OCI-LY1 (cell line): ENCODE results near the gene ADGRG1.

Source experiments
- H2AFZ ChIP-seq: fragments of 200-600 bp; sonication (generic), shearing (Covaris generic); 2 replicates; pipeline ENCODE4 v1.6.0; 2014; ENCODE audit warnings: antibody characterized with exemption, mild to moderate bottlenecking, low read length
- H3F3A ChIP-seq: fragments of 200-600 bp; sonication (generic), shearing (Covaris generic); 2 replicates; pipeline ENCODE4 v1.6.0; 2014; ENCODE audit warnings: mild to moderate bottlenecking, antibody characterized with exemption, low read length, moderate library complexity; ENCODE audit not compliant: insufficient read depth
- H3K27ac ChIP-seq: fragments of 200-600 bp; sonication (generic); 2 replicates; pipeline ENCODE4 v1.5.1; 2014; ENCODE audit warnings: low read length, mixed run types, mild to moderate bottlenecking, low read depth; ENCODE audit not compliant: poor library complexity, severe bottlenecking
- H3K27me3 ChIP-seq: fragments of 200-600 bp; sonication (generic); 2 replicates; pipeline ENCODE4 v1.6.0; 2014; ENCODE audit warnings: antibody characterized with exemption, mild to moderate bottlenecking, low read length, moderate library complexity; ENCODE audit not compliant: insufficient read depth
- H3K36me3 ChIP-seq: fragments of 200-600 bp; sonication (generic); 2 replicates; pipeline ENCODE4 v1.6.1; 2014; ENCODE audit warnings: mild to moderate bottlenecking, antibody characterized with exemption, low read length, moderate library complexity, mixed read lengths; ENCODE audit not compliant: insufficient read depth
- H3K4me1 ChIP-seq: fragments of 200-600 bp; sonication (generic); 2 replicates; pipeline ENCODE4 v1.5.1; 2014; ENCODE audit warnings: mild to moderate bottlenecking, low read length, moderate library complexity; ENCODE audit not compliant: insufficient read depth, severe bottlenecking
- H3K4me2 ChIP-seq: fragments of 200-600 bp; sonication (generic), shearing (Covaris generic); 2 replicates; pipeline ENCODE4 v1.6.1; 2014; ENCODE audit warnings: low read length
- H3K4me3 ChIP-seq: fragments of 200-600 bp; sonication (generic); 2 replicates; pipeline ENCODE4 v1.5.1; 2014; ENCODE audit warnings: low read length, low read depth, mild to moderate bottlenecking, mixed read lengths; ENCODE audit not compliant: poor library complexity, severe bottlenecking
- H3K79me2 ChIP-seq: fragments of 200-600 bp; shearing (Covaris generic); 2 replicates; pipeline ENCODE4 v1.6.1; 2016; ENCODE audit warnings: mixed run types, low read length, mixed read lengths; ENCODE audit not compliant: insufficient read depth
- H3K9ac ChIP-seq: fragments of 200-600 bp; sonication (generic), shearing (Covaris generic); 2 replicates; pipeline ENCODE4 v1.6.1; 2014; ENCODE audit warnings: mild to moderate bottlenecking, low read length, mixed read lengths
- H3K9me2 ChIP-seq: fragments of 200-600 bp; sonication (generic), shearing (Covaris generic); 2 replicates; pipeline ENCODE4 v1.6.1; 2014; ENCODE audit warnings: low read depth, mild to moderate bottlenecking, low read length, mixed read lengths
- H3K9me3 ChIP-seq: fragments of 200-600 bp; shearing (Covaris generic); 2 replicates; pipeline ENCODE4 v1.6.1; 2014; ENCODE audit warnings: low read length, mixed read lengths
- H4K20me1 ChIP-seq: fragments of 200-600 bp; sonication (generic), shearing (Covaris generic); 2 replicates; pipeline ENCODE4 v1.6.0; 2016; ENCODE audit warnings: mild to moderate bottlenecking, low read length; ENCODE audit not compliant: insufficient read depth
- EZH2 ChIP-seq: fragments of 200-600 bp; sonication (generic), shearing (Covaris generic); IDR thresholded peaks from 2 replicates; pipeline ENCODE4 v1.8.0; 2017; ENCODE audit warnings: borderline replicate concordance, mixed run types, mild to moderate bottlenecking, antibody characterized with exemption, low read length, moderate library complexity, mixed read lengths
- TF ChIP-seq, protein P1 (sequence below): fragments of 200-600 bp; sonication (generic), shearing (Covaris generic); IDR thresholded peaks from 2 replicates; pipeline ENCODE4 v1.5.1; 2017; ENCODE audit warnings: mild to moderate bottlenecking, antibody characterized with exemption, low read length, moderate library complexity, mixed read lengths

ADGRG1 gene

DNA sequence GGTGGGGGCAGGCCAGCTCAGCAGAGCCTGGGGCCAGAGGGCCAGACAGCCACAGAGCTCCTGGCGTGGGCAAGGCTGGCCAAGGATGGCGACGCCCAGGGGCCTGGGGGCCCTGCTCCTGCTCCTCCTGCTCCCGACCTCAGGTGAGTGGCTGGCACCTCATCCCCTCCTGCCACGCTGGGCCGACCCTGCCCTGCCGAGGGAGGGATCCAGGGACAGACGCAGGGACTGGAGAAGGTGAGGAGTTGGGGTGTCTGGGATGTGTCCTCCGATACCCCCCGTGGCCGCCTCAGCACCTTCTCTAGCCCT lies 39.8 kb downstream of the ADGRG1 start, which contains the start of gene ADGRG3:
TSS of gene ADGRG3 (plus strand) at position 44 of the 309 bp plus-strand sequence. CDS start at position 86, 42 bp downstream.
- Histone ChIP-seq H3K4me1 (no peaks in the 10 kb centered on the region), H3K9me3 (no peaks in the 10 kb centered on the region), H4K20me1 (no peaks in the 10 kb centered on the region), H3K9me2 (no peaks in the 10 kb centered on the region), H3K9ac (no peak within 1 kb of the TSS), H3K36me3 (no peaks in the 10 kb centered on the region), H3K4me3 (no peak within 1 kb of the TSS), H2AFZ (no peak within 1 kb of the TSS), H3K27me3 (no peaks in the 10 kb centered on the region), H3K27ac (no peak within 1 kb of the TSS), H3F3A (no peaks in the 10 kb centered on the region), H3K4me2 (no peak within 1 kb of the TSS), H3K79me2 (no peaks in the 10 kb centered on the region)
- TF ChIP-seq EZH2 = no peak
- TF ChIP-seq, protein P1, sequence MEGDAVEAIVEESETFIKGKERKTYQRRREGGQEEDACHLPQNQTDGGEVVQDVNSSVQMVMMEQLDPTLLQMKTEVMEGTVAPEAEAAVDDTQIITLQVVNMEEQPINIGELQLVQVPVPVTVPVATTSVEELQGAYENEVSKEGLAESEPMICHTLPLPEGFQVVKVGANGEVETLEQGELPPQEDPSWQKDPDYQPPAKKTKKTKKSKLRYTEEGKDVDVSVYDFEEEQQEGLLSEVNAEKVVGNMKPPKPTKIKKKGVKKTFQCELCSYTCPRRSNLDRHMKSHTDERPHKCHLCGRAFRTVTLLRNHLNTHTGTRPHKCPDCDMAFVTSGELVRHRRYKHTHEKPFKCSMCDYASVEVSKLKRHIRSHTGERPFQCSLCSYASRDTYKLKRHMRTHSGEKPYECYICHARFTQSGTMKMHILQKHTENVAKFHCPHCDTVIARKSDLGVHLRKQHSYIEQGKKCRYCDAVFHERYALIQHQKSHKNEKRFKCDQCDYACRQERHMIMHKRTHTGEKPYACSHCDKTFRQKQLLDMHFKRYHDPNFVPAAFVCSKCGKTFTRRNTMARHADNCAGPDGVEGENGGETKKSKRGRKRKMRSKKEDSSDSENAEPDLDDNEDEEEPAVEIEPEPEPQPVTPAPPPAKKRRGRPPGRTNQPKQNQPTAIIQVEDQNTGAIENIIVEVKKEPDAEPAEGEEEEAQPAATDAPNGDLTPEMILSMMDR = no peak

DNA sequence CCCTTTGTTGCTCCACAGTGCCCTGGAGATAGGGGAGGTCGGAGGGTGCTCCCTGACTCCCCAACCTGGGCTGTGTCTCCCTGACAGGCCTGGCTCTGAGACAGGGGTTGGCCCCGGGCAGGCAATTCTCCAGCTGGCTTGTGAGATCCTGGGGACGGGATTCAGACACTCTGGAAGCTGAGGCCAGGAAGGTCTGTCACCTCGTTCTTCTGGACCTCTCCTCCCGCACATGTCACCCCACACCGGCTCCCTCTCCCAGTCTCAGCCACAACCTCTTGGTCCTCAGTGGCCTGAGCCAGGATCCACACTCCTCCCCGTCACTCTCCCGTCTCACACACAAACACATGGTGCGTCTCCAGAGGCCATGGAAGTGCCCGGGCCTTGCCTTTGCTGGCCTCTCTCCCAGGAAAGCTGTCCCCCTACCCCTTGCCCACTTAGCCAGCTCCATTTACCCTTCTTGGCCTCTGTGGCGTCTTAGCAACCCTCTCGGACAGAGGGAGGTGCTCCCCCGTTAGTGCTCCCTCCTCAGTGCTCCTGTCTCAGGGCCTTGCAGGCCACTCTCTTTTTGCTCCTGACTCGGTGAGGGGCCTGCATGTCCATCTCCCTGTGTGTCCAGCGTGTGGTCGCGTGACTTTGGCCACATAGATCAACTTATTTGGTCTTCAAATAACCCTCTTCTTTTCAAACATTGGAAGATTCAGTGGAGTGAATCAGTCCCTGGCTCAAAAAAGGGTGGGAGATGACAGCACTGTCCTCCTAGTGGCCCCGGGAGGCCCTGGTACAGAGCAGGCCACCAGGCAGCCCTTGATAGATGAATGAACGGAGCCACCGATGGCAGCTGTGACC lies 40.4 kb downstream of the ADGRG1 start:
- Histone ChIP-seq H3K36me3 (no peaks in the 10 kb centered on the region), H3K27me3 (no peaks in the 10 kb centered on the region), H3K4me3 (no peak overlapping the region), H3K27ac (no peak overlapping the region), H3K4me2 (no peak overlapping the region), H3K79me2 (no peaks in the 10 kb centered on the region), H3K9me2 (no peaks in the 10 kb centered on the region), H3K9me3 (no peaks in the 10 kb centered on the region), H3K9ac (no peak overlapping the region), H3K4me1 (no peaks in the 10 kb centered on the region), H4K20me1 (no peaks in the 10 kb centered on the region), H3F3A (no peaks in the 10 kb centered on the region), H2AFZ (no peak overlapping the region)
- TF ChIP-seq EZH2 = no peak
- TF ChIP-seq, protein P1 = no peak

DNA sequence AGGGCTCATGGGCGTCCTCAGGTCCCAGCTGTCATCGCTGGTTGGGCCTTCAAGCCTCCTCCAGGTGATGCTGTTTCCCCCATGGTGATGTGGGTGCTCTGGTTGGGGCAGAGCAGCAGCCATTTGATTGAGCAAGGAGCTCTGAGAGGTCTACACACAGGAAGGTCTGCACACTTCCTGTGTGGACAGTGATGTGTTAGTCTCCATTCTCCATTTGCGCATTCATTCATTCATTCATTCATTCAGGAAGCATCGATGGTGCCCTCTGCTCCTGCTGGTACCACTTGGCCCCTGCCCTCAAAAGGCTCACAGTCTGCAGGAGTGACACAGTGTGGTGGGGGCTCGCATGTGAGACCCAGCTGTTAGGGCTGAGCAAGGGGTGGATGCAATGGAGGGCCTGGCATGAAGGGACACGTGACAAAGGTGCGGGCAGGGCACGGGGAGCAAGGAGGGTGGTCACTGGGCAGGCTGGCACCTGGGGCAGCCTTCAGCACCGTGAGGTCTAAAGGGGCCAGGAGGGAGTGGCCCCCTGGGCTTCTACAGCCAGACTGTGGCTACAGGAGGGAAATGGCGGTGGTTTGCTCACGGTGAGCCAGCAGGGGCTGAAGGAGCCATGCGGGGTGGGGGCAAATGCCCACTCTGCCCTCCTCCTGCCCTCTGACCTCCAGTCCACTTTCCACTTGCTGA lies 41.2 kb downstream of the ADGRG1 start:
- Histone ChIP-seq H3K27me3 (no peaks in the 10 kb centered on the region), H4K20me1 (no peaks in the 10 kb centered on the region), H3K4me3 (no peak overlapping the region), H3K4me2 (no peak overlapping the region), H3K4me1 (no peaks in the 10 kb centered on the region), H3K36me3 (no peaks in the 10 kb centered on the region), H3K9ac (no peak overlapping the region), H3K79me2 (no peaks in the 10 kb centered on the region), H2AFZ (no peak overlapping the region), H3K27ac (no peak overlapping the region), H3K9me3 (no peaks in the 10 kb centered on the region), H3F3A (no peaks in the 10 kb centered on the region), H3K9me2 (no peaks in the 10 kb centered on the region)
- TF ChIP-seq, protein P1 = no peak
- no peak for TF ChIP-seq EZH2
